ENCODE results near the gene ZDHHC23. TPM values are rescaled to one million over a fixed set of nuclear protein-coding genes. Genes with fewer than 3 reads are reported as not detected.

The ZDHHC23 gene
- total RNA-seq, 1 donor from 2014 or later: 0.28 TPM

GRCh38 chr3:113912552-113913236, 35.1 kb upstream of the ZDHHC23 start:
- TF ChIP-seq, protein P1, sequence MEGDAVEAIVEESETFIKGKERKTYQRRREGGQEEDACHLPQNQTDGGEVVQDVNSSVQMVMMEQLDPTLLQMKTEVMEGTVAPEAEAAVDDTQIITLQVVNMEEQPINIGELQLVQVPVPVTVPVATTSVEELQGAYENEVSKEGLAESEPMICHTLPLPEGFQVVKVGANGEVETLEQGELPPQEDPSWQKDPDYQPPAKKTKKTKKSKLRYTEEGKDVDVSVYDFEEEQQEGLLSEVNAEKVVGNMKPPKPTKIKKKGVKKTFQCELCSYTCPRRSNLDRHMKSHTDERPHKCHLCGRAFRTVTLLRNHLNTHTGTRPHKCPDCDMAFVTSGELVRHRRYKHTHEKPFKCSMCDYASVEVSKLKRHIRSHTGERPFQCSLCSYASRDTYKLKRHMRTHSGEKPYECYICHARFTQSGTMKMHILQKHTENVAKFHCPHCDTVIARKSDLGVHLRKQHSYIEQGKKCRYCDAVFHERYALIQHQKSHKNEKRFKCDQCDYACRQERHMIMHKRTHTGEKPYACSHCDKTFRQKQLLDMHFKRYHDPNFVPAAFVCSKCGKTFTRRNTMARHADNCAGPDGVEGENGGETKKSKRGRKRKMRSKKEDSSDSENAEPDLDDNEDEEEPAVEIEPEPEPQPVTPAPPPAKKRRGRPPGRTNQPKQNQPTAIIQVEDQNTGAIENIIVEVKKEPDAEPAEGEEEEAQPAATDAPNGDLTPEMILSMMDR (conservative IDR thresholded peaks at IDR 0.05): peak; percentile 77
- Mint-ChIP-seq H3K9me3 (no peaks in the 10 kb centered on the region), H3K36me3 (ENCODE audit: low read depth) (no peaks in the 10 kb centered on the region), H3K27ac (ENCODE audit: unreplicated experiment) (no peak overlapping the region), H3K4me3 (no peak overlapping the region), H3K4me1 (no peaks in the 10 kb centered on the region), H3K27me3 (ENCODE audit: low read depth) (no peaks in the 10 kb centered on the region)
- DNase-seq (ENCODE audit: low read depth, low spot score): no peak

- TF ChIP-seq, protein P1 (conservative IDR thresholded peaks at IDR 0.05): no peak
- Mint-ChIP-seq H3K36me3 (ENCODE audit: low read depth) (no peaks in the 10 kb centered on the region), H3K27ac (ENCODE audit: unreplicated experiment) (no peak overlapping the region), H3K4me3 (no peak overlapping the region), H3K9me3 (no peaks in the 10 kb centered on the region), H3K27me3 (ENCODE audit: low read depth) (peaks cover 3% of the 10 kb centered on the region), H3K4me1 (no peaks in the 10 kb centered on the region)
- DNase-seq (ENCODE audit: low read depth, low spot score): no peak
These were observed 33.2 kb upstream of the ZDHHC23 start for GRCh38 chr3:113914646-113915045.

- Mint-ChIP-seq H3K4me3 (no peak overlapping the region), H3K9me3 (peaks cover 27% of the 10 kb centered on the region), H3K27ac (ENCODE audit: unreplicated experiment) (no peak overlapping the region), H3K4me1 (no peaks in the 10 kb centered on the region), H3K36me3 (ENCODE audit: low read depth) (peaks cover 6% of the 10 kb centered on the region), H3K27me3 (ENCODE audit: low read depth) (peaks cover 5% of the 10 kb centered on the region)
- TF ChIP-seq, protein P1 (conservative IDR thresholded peaks at IDR 0.05): no peak
- no peak for DNase-seq (ENCODE audit: low read depth, low spot score)
These were observed 20.3 kb upstream of the ZDHHC23 start for GRCh38 chr3:113927556-113927955.

DNA sequence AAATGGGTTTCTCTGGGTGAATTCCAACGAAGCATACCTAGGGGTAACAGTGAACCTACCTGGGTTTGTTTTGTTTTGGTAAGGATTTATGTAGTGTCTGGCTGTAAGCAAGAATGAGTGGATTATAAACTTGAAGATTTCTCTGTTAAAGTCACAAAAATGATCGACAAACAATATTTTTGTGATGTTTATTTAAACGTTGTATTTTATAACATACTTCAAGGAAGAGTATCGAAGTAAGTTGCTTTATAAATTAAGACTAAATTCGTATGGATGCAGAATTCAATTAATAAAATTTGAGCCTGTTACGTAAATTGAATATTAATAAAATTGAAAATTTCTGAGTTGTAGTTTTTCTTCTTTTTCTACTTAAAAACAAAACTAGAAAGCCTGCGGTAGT, 982 bp upstream of the ZDHHC23 start:
- Mint-ChIP-seq H3K4me1 (peaks cover 4% of the 10 kb centered on the region), H3K27me3 (ENCODE audit: low read depth) (peaks cover 68% of the 10 kb centered on the region)

DNA sequence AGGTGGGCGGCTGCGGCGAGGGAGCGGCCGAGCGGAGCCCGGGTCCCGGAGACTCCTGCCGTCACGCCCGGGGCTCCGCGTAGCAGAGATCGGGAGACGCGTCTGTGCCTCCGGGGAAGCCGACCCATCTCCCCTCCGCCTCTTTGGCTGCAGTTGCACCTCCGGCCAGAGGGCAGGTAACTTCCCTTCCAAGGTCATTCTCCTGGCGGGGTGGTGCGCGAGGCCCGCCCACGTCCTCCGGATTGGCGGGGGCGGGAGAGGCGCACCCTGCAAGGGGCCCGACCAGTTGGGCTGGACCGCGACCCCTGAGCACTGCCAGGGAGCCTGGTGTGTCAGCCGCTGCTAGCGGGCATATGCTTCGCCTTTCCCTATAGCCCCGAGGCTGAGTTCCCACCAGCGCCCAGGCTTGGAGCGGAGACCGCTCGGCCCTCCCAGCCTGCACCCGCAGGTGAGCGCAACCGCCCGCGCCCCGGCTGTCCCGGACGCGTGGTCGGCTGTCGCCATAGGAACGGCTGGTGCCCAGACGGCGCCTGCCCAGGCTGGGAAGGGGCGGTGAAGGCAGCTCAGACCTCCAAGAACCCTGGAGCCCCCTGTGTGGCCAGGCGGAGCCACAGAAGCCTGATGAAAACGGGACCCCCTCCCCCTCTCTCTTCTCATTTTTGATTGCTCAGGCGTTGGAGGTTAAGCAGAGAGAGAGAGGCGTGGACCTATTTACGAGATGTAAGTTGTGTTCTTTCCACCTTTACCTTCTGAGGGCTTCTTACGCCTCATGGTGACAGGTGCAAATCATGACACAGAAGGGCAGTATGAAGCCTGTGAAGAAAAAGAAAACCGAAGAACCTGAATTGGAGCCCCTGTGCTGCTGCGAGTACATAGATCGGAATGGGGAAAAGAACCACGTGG, 453 bp downstream of the ZDHHC23 start:
- H3K4me1 Mint-ChIP-seq: peaks cover 4% of the 10 kb centered on the region
- TF ChIP-seq, protein P1 (conservative IDR thresholded peaks at IDR 0.05): peak; percentile 22
- H3K4me3 Mint-ChIP-seq: peak overlapping the region; percentile 65
- H3K27me3 Mint-ChIP-seq (ENCODE audit: low read depth): peaks cover 78% of the 10 kb centered on the region
- H3K9me3 Mint-ChIP-seq: no peaks in the 10 kb centered on the region
- no peak overlapping the region for H3K27ac Mint-ChIP-seq (ENCODE audit: unreplicated experiment)
- H3K36me3 Mint-ChIP-seq (ENCODE audit: low read depth): no peaks in the 10 kb centered on the region
- DNase-seq (ENCODE audit: low read depth, low spot score): peak; percentile 23

More for the DNA sequence above, 982 bp upstream of the ZDHHC23 start:
- no peak overlapping the region for H3K27ac Mint-ChIP-seq (ENCODE audit: unreplicated experiment)
- H3K9me3 Mint-ChIP-seq: no peaks in the 10 kb centered on the region
- TF ChIP-seq, protein P1 (conservative IDR thresholded peaks at IDR 0.05): no peak
- H3K4me3 Mint-ChIP-seq: peak overlapping the region; percentile 83
- DNase-seq (ENCODE audit: low read depth, low spot score): no peak
- H3K36me3 Mint-ChIP-seq (ENCODE audit: low read depth): no peaks in the 10 kb centered on the region

All from neural crest cell (in vitro differentiated cells).